HTR-8/SVneo (cell line): ENCODE results near the gene MAP2K5.
A peak's percentile ranks its signal among the peaks of the same experiment; 100 is the strongest.

Experiments used
- DNase-seq: peaks from one replicate; pipeline ENCODE4 v3.0.0; 2011; ENCODE audit warnings: low spot score, mixed read lengths; ENCODE audit not compliant: insufficient read length
- FAIRE-seq: peaks from 2 replicates; lab custom pipeline; 2011; peaks lifted over from hg19 to GRCh38; lab: Jason Lieb, UNC

Gene MAP2K5

GRCh38 chr15:67556976-67557570 is 14.6 kb downstream of the MAP2K5 start:
- DNase-seq, result no peak
- peak; percentile 46 for FAIRE-seq

- DNase-seq (no peak), FAIRE-seq (no peak)
Measured at GRCh38 chr15:67558502-67558901, 16.0 kb downstream of the MAP2K5 start.

- no peak for FAIRE-seq
- no peak for DNase-seq
Measured at GRCh38 chr15:67559158-67559557, 16.7 kb downstream of the MAP2K5 start.

GRCh38 chr15:67559576-67559975 is 17.1 kb downstream of the MAP2K5 start:
- no peak for FAIRE-seq
- DNase-seq, result no peak

- FAIRE-seq, result no peak
- DNase-seq, result no peak
Measured at GRCh38 chr15:67560320-67560719, 17.8 kb downstream of the MAP2K5 start.

- FAIRE-seq, result no peak
- DNase-seq, result no peak
Measured at GRCh38 chr15:67563092-67563491, 20.6 kb downstream of the MAP2K5 start.

GRCh38 chr15:67564021-67564967 is 21.8 kb downstream of the MAP2K5 start:
- FAIRE-seq, result no peak
- no peak for DNase-seq

GRCh38 chr15:67564968-67565345 is 22.5 kb downstream of the MAP2K5 start:
- FAIRE-seq, result no peak
- DNase-seq, result no peak

GRCh38 chr15:67569668-67570067 is 27.2 kb downstream of the MAP2K5 start:
- no peak for DNase-seq
- FAIRE-seq, result no peak

- DNase-seq (no peak), FAIRE-seq (no peak)
Measured at GRCh38 chr15:67570875-67571647, 28.6 kb downstream of the MAP2K5 start.

- FAIRE-seq (peak; percentile 44), DNase-seq (no peak)
Measured at GRCh38 chr15:67571648-67572415, 29.3 kb downstream of the MAP2K5 start.

GRCh38 chr15:67573194-67573593 is 30.7 kb downstream of the MAP2K5 start:
- no peak for FAIRE-seq
- no peak for DNase-seq

- no peak for DNase-seq
- no peak for FAIRE-seq
Measured at GRCh38 chr15:67575039-67575502, 32.6 kb downstream of the MAP2K5 start.

GRCh38 chr15:67578020-67578600 is 35.6 kb downstream of the MAP2K5 start:
- no peak for DNase-seq
- FAIRE-seq, result no peak

- DNase-seq (no peak), FAIRE-seq (no peak)
Measured at GRCh38 chr15:67579164-67579563, 36.7 kb downstream of the MAP2K5 start.

- DNase-seq (no peak), FAIRE-seq (peak; percentile 9)
Measured at GRCh38 chr15:67579967-67580366, 37.5 kb downstream of the MAP2K5 start.

- DNase-seq (no peak), FAIRE-seq (no peak)
Measured at GRCh38 chr15:67584157-67584556, 41.7 kb downstream of the MAP2K5 start.

- no peak for FAIRE-seq
- no peak for DNase-seq
Measured at GRCh38 chr15:67585681-67586080, 43.2 kb downstream of the MAP2K5 start.

GRCh38 chr15:67587331-67587730 is 44.8 kb downstream of the MAP2K5 start:
- FAIRE-seq, result no peak
- DNase-seq, result no peak

GRCh38 chr15:67587754-67588153 is 45.3 kb downstream of the MAP2K5 start:
- DNase-seq (no peak), FAIRE-seq (no peak)
